ENCODE measurements around the gene LIPG. TPM values are rescaled to one million over a fixed set of nuclear protein-coding genes. Genes with fewer than 3 reads are reported as not detected.

The LIPG gene
- total and polyA plus RNA-seq, 2 experiments from 2014 or later: 43.4 to 85.2 TPM

DNA sequence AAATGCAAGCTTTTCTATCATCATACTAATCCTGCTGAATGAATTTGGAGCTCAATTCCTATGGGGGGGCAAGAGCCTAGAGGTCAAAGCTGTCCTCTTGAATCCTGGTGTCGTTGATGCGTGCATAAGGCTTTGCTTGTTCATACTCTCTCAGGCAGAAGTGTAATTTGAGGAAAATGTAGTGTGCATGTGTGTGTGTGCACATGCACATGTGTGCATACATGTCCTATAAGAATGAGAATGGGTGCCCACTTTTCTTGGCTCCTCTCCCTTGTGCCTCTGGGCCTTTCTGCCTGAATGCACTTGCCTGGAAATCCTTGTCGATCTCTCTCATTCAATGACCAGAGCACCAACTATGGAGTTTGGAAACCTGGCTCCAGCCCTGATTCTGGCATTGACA, 46.3 kb upstream of the LIPG start:
- no peaks in the 10 kb centered on the region for H3K36me3 ChIP-seq (replicated peaks; ENCODE audit: insufficient read depth, low read depth)
- no peak overlapping the region for H3K4me2 ChIP-seq
- H3K4me1 ChIP-seq (ENCODE audit: insufficient read depth): no peaks in the 10 kb centered on the region
- no peak overlapping the region for H3K4me3 ChIP-seq
- H4K20me1 ChIP-seq (ENCODE audit: insufficient read depth, poor library complexity, severe bottlenecking): no peaks in the 10 kb centered on the region
- no peak overlapping the region for H2AFZ ChIP-seq
- no peak for TF ChIP-seq EZH2 (IDR thresholded peaks at IDR 0.05; ENCODE audit: borderline replicate concordance)
- no peak for TF ChIP-seq EZH2phosphoT487 (IDR thresholded peaks at IDR 0.05; ENCODE audit: low read depth, severe bottlenecking, unreplicated experiment)
- TF ChIP-seq CTCF (IDR thresholded peaks at IDR 0.05; ENCODE audit: poor library complexity): no peak
- H3K27ac ChIP-seq: no peak overlapping the region
- DNase-seq (ENCODE audit: low spot score): no peak
- 99% methylated on average over 3 of the region's 3 CpGs for WGBS (ENCODE audit: low lambda C conversion rate, missing lambda C conversion rate)
- no peaks in the 10 kb centered on the region for H3K9me3 ChIP-seq (ENCODE audit: low read depth)
- no peaks in the 10 kb centered on the region for H3K27me3 ChIP-seq
- no peaks in the 10 kb centered on the region for H3K79me2 ChIP-seq
- no peaks in the 10 kb centered on the region for H3K9me2 ChIP-seq (replicated peaks; ENCODE audit: insufficient read depth)

DNA sequence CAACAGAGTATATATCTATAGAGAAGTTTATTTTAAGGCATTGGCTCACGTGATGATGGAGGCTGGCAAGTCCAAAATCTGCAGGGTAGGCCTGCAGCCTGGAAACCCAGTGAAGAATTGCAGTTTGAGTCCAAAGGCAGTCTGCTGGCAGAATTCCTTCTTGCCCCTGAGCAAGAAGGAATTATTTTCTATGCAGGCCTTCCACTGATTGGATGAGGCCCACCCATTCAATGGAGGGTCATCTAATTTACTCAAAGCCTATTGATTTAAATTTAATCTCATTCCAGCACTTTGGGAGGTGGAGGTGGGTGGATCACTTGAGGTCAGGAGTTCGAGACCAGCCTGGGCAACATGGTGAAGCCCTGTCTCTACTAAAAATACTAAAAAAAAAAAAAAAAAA, 44.4 kb upstream of the LIPG start:
- Histone ChIP-seq H3K27me3 (no peaks in the 10 kb centered on the region), H3K4me2 (no peak overlapping the region), H3K4me3 (no peak overlapping the region), H3K9me3 (ENCODE audit: low read depth) (no peaks in the 10 kb centered on the region), H3K27ac (no peak overlapping the region), H3K79me2 (no peaks in the 10 kb centered on the region), H3K4me1 (ENCODE audit: insufficient read depth) (no peaks in the 10 kb centered on the region), H3K9me2 (replicated peaks; ENCODE audit: insufficient read depth) (no peaks in the 10 kb centered on the region), H3K36me3 (replicated peaks; ENCODE audit: insufficient read depth, low read depth) (no peaks in the 10 kb centered on the region), H4K20me1 (ENCODE audit: insufficient read depth, poor library complexity, severe bottlenecking) (no peaks in the 10 kb centered on the region), H2AFZ (no peak overlapping the region)
- DNase-seq (ENCODE audit: low spot score): no peak
- WGBS (ENCODE audit: low lambda C conversion rate, missing lambda C conversion rate): 91% methylated on average over 2 of the region's 2 CpGs
- no peak for TF ChIP-seq EZH2phosphoT487 (IDR thresholded peaks at IDR 0.05; ENCODE audit: low read depth, severe bottlenecking, unreplicated experiment)
- no peak for TF ChIP-seq CTCF (IDR thresholded peaks at IDR 0.05; ENCODE audit: poor library complexity)

GRCh38 chr18:49519101-49519971, 42.5 kb upstream of the LIPG start:
- no peaks in the 10 kb centered on the region for H3K79me2 ChIP-seq
- no peaks in the 10 kb centered on the region for H3K27me3 ChIP-seq
- 66% methylated on average over 10 of the region's 10 CpGs for WGBS (ENCODE audit: low lambda C conversion rate, missing lambda C conversion rate)
- no peak for DNase-seq (ENCODE audit: low spot score)
- no peak overlapping the region for H3K4me2 ChIP-seq
- no peak overlapping the region for H3K4me3 ChIP-seq
- no peak overlapping the region for H2AFZ ChIP-seq
- H3K27ac ChIP-seq: no peak overlapping the region
- H3K36me3 ChIP-seq (replicated peaks; ENCODE audit: insufficient read depth, low read depth): no peaks in the 10 kb centered on the region
- no peaks in the 10 kb centered on the region for H3K4me1 ChIP-seq (ENCODE audit: insufficient read depth)
- no peaks in the 10 kb centered on the region for H3K9me2 ChIP-seq (replicated peaks; ENCODE audit: insufficient read depth)
- H3K9me3 ChIP-seq (ENCODE audit: low read depth): no peaks in the 10 kb centered on the region
- TF ChIP-seq CTCF (IDR thresholded peaks at IDR 0.05; ENCODE audit: poor library complexity) (no peak), EZH2phosphoT487 (IDR thresholded peaks at IDR 0.05; ENCODE audit: low read depth, severe bottlenecking, unreplicated experiment) (no peak), EZH2 (IDR thresholded peaks at IDR 0.05; ENCODE audit: borderline replicate concordance) (no peak)
- no peaks in the 10 kb centered on the region for H4K20me1 ChIP-seq (ENCODE audit: insufficient read depth, poor library complexity, severe bottlenecking)
